ENCODE measurements around the gene PIGR.

DNA sequence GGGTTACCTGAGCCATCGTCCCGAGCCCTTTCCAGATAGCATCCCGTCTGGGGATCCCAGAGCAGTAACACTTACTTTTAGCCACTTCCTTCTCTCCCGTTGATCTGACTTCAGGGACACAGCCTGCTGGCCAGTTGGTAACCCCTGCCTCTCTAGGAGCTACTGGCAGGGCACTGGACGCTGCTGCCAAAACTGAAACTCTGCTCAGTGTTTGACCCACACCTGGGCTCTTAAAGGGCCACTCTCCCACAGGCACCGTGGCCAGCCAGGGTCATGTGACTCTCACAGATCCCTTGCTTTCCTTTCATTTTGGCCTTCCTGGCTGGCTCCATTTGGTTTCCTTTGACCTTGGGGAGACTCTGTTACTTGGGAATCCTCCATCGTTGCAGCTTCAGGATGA lies at the start of gene PIGR:
- no peak for TF ChIP-seq RFX5 (IDR thresholded peaks at IDR 0.05; ENCODE audit: low read depth, low read length)
- TF ChIP-seq, protein P1, sequence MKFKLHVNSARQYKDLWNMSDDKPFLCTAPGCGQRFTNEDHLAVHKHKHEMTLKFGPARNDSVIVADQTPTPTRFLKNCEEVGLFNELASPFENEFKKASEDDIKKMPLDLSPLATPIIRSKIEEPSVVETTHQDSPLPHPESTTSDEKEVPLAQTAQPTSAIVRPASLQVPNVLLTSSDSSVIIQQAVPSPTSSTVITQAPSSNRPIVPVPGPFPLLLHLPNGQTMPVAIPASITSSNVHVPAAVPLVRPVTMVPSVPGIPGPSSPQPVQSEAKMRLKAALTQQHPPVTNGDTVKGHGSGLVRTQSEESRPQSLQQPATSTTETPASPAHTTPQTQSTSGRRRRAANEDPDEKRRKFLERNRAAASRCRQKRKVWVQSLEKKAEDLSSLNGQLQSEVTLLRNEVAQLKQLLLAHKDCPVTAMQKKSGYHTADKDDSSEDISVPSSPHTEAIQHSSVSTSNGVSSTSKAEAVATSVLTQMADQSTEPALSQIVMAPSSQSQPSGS (IDR thresholded peaks at IDR 0.05; ENCODE audit: low read length) = no peak
- TF ChIP-seq FOXK2 (IDR thresholded peaks at IDR 0.05) = no peak
- TF ChIP-seq POLR2AphosphoS5 (IDR thresholded peaks at IDR 0.05; ENCODE audit: low read length) = no peak
- TF ChIP-seq, protein P2, sequence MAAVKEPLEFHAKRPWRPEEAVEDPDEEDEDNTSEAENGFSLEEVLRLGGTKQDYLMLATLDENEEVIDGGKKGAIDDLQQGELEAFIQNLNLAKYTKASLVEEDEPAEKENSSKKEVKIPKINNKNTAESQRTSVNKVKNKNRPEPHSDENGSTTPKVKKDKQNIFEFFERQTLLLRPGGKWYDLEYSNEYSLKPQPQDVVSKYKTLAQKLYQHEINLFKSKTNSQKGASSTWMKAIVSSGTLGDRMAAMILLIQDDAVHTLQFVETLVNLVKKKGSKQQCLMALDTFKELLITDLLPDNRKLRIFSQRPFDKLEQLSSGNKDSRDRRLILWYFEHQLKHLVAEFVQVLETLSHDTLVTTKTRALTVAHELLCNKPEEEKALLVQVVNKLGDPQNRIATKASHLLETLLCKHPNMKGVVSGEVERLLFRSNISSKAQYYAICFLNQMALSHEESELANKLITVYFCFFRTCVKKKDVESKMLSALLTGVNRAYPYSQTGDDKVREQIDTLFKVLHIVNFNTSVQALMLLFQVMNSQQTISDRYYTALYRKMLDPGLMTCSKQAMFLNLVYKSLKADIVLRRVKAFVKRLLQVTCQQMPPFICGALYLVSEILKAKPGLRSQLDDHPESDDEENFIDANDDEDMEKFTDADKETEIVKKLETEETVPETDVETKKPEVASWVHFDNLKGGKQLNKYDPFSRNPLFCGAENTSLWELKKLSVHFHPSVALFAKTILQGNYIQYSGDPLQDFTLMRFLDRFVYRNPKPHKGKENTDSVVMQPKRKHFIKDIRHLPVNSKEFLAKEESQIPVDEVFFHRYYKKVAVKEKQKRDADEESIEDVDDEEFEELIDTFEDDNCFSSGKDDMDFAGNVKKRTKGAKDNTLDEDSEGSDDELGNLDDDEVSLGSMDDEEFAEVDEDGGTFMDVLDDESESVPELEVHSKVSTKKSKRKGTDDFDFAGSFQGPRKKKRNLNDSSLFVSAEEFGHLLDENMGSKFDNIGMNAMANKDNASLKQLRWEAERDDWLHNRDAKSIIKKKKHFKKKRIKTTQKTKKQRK (IDR thresholded peaks at IDR 0.05; ENCODE audit: low read depth, low read length) = no peak
- TF ChIP-seq, protein P3, sequence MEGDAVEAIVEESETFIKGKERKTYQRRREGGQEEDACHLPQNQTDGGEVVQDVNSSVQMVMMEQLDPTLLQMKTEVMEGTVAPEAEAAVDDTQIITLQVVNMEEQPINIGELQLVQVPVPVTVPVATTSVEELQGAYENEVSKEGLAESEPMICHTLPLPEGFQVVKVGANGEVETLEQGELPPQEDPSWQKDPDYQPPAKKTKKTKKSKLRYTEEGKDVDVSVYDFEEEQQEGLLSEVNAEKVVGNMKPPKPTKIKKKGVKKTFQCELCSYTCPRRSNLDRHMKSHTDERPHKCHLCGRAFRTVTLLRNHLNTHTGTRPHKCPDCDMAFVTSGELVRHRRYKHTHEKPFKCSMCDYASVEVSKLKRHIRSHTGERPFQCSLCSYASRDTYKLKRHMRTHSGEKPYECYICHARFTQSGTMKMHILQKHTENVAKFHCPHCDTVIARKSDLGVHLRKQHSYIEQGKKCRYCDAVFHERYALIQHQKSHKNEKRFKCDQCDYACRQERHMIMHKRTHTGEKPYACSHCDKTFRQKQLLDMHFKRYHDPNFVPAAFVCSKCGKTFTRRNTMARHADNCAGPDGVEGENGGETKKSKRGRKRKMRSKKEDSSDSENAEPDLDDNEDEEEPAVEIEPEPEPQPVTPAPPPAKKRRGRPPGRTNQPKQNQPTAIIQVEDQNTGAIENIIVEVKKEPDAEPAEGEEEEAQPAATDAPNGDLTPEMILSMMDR (IDR thresholded peaks at IDR 0.05 in 2 of 3, conservative IDR thresholded peaks at IDR 0.05 in 1 of 3; ENCODE audit: control insufficient read depth in 2 of 3, extremely low read depth in 1 of 3, insufficient read depth in 1 of 3, low read depth in 3 of 3, low read length in 3 of 3) = no peak
- TF ChIP-seq NBN (IDR thresholded peaks at IDR 0.05) = no peak
